ENCODE measurements around the gene STK11IP.

Gene STK11IP

GRCh38 chr2:219616550-219616949 lies 18.9 kb downstream of the STK11IP start:
- DNase-seq: no peak

GRCh38 chr2:219618733-219619122 lies 21.1 kb downstream of the STK11IP start:
- DNase-seq: no peak

- no peak for DNase-seq
Observed at GRCh38 chr2:219619235-219619634, 21.6 kb downstream of the STK11IP start.

- DNase-seq: no peak
Observed at GRCh38 chr2:219620546-219620945, 22.9 kb downstream of the STK11IP start.

- no peak for DNase-seq
Observed at GRCh38 chr2:219621935-219622334, 24.3 kb downstream of the STK11IP start.

GRCh38 chr2:219622472-219622871 lies 24.8 kb downstream of the STK11IP start:
- no peak for DNase-seq

GRCh38 chr2:219624565-219624964 lies 26.9 kb downstream of the STK11IP start:
- DNase-seq: no peak

- DNase-seq: no peak
Observed at GRCh38 chr2:219625179-219625578, 27.5 kb downstream of the STK11IP start.

GRCh38 chr2:219626540-219626939 lies 28.9 kb downstream of the STK11IP start:
- no peak for DNase-seq

- DNase-seq: no peak
Observed at GRCh38 chr2:219627103-219628100, 29.7 kb downstream of the STK11IP start, which contains the start of gene SLC4A3. Gene SLC4A3 (plus strand): TSS chr2:219627630. CDS start chr2:219627993, 363 bp downstream.

- DNase-seq: no peak
Observed at GRCh38 chr2:219628235-219628985, 30.8 kb downstream of the STK11IP start.

GRCh38 chr2:219628986-219629901 lies 31.6 kb downstream of the STK11IP start:
- no peak for DNase-seq

- no peak for DNase-seq
Observed at GRCh38 chr2:219629976-219630695, 32.5 kb downstream of the STK11IP start.

- no peak for DNase-seq
Observed at GRCh38 chr2:219630770-219631405, 33.2 kb downstream of the STK11IP start.

- DNase-seq: no peak
Observed at GRCh38 chr2:219631406-219631891, 33.8 kb downstream of the STK11IP start.

GRCh38 chr2:219631904-219632759 lies 34.5 kb downstream of the STK11IP start:
- DNase-seq: no peak

- DNase-seq: no peak
Observed at GRCh38 chr2:219632760-219633105, 35.1 kb downstream of the STK11IP start.

GRCh38 chr2:219633276-219634065 lies 35.8 kb downstream of the STK11IP start:
- no peak for DNase-seq

GRCh38 chr2:219634171-219634940 lies 36.7 kb downstream of the STK11IP start:
- no peak for DNase-seq
